Choroid plexus epithelial cell (primary cell): ENCODE data around the gene SKA1.

Source experiments
- DNase-seq: peaks from one replicate; pipeline ENCODE4 v3.0.0-alpha.2; 2010; ENCODE audit warnings: low read depth
- H3K4me3 ChIP-seq: 2 replicates; pipeline ENCODE4 v1.5.1; 2011; ENCODE audit warnings: low read depth, mild to moderate bottlenecking, control low read depth, low read length, moderate library complexity
- CTCF ChIP-seq: conservative IDR thresholded peaks from 2 replicates; pipeline ENCODE4 v1.5.1; 2011; ENCODE audit warnings: low read depth, mild to moderate bottlenecking, control low read depth, inconsistent platforms, low read length, moderate library complexity

SKA1 gene

DNA sequence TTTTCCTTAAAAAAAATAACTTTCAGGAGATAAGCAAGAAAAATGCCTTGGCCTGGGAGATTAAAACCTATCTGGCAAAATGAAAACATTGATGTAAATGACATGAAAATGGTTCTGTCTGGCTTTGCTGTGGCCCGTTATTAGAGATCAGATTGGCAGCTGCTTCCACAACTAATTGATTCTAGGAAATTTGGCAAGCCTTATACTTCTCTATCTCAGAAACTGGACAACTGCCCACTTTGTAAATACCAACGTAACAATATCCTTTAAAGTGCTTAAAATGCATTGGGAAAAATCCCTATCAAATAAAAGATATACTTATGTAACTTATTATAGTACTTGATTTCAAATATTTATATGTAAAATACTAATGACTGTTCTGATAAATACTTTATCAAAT lies 14.2 kb upstream of the SKA1 start:
- H3K4me3 ChIP-seq: no peak overlapping the region
- no peak for DNase-seq
- no peak for TF ChIP-seq CTCF

DNA sequence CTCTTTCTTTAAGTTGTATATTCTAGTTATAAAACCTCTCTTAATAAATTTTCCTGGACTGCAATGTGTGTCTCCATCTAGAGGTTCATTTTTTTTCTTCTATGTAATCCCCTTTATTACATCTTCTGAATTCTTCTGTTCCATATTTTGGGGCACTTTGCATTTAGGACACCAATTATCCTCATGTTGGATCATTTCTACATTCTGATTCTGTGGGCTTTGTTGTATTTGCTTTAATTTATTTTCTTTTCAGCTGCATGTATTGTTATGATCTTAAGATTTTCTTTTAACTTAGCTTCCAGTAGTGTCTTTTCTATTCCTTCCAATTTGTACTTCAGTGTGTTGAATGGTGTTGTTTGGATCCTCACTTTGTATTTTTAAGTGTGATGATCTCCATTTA lies 5.2 kb upstream of the SKA1 start:
- no peak for DNase-seq
- no peak for TF ChIP-seq CTCF
- H3K4me3 ChIP-seq: no peak overlapping the region

DNA sequence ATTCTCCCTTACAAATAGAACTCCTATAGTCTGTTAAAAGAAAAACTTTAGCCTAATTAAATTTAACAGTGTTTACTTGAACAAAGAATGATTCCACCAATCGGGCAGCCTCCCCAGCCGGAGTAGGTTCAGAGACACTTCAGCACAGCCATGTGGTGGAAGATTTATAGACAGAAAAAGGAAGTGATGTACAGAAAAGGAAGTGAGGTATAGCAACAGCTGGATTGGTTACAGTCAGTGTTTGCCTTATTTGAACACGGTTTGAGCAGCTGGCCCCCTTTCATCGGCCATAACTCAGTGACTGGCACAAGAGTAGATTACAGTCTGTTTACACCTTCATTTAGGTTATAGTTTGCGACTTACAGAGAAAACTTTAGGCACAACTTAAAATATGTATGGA lies 2.1 kb upstream of the SKA1 start:
- TF ChIP-seq CTCF: no peak
- H3K4me3 ChIP-seq: no peak overlapping the region
- DNase-seq: no peak

GRCh38 chr18:50373561-50374219 lies 1.2 kb upstream of the SKA1 start:
- no peak for TF ChIP-seq CTCF
- DNase-seq: no peak
- H3K4me3 ChIP-seq: no peak overlapping the region

GRCh38 chr18:50374220-50374752 lies 560 bp upstream of the SKA1 start:
- no peak for DNase-seq

DNA sequence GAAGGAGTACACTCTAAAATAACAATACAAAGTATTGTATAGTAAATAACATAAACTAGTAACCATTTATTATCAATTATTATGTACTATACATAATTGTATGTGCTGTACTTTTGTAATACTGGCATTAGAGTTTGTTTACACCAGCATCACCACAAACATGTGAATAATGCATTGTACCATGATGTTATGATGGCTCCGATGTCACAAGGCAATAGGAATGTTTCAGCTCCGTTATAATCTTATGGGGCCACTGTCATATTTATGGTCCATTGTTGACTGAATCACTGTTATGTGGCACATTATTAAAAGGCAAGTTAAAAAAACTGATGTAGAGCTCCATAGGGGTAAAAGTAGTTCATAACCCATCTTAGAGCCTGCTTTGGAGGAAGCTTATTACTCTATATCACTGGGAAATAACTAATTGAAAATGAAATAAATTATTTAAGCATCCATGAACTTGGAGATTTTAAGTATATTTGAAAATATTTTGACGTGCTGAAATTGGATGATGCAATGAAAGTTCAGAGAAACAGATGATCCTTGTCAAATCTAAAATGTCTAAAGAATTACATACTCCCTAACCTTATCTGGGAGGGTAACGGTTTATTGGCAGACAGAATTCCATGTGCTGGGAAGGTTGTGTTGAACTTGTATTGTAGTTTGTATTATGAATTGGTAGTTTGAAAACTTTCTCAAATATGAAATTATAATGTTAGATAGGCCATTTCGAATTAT lies 2.4 kb downstream of the SKA1 start:
- TF ChIP-seq CTCF: no peak
- no peak for DNase-seq
- no peak overlapping the region for H3K4me3 ChIP-seq

More at GRCh38 chr18:50374220-50374752, 560 bp upstream of the SKA1 start:
- no peak for TF ChIP-seq CTCF
- peak overlapping the region; percentile 80 for H3K4me3 ChIP-seq
